IMR-90 (cell line): Measurements from ENCODE around the gene B3GAT2. TPM values are rescaled to one million over a fixed set of nuclear protein-coding genes. Genes with fewer than 3 reads are reported as not detected.
A peak's percentile ranks its signal among the peaks of the same experiment; 100 is the strongest.

Experiments
- ATAC-seq: fragments of 200-7000 bp; cut with Tn5 transposase; 2 replicates; pipeline ENCODE4 v1.9.1; 2020; ENCODE audit warnings: low read depth, mild to moderate bottlenecking, moderate library complexity
- BruUV-seq: library from RNA; stranded (reverse); fragments of 400-500 nt; replicated peaks from 2 replicates; lab custom pipeline; 2021; lab: Mats Ljungman, UMichigan
- CTCF ChIA-PET: fragments of 300-600 bp; formaldehyde crosslinking; extraction: SDS; loops from one replicate; lab custom pipeline; 2021; ENCODE audit warnings: antibody characterized with exemption; lab: Yijun Ruan, JAX
- POLR2A ChIA-PET: fragments of 300-600 bp; sonication (Branson Sonifier 250); formaldehyde crosslinking; loops from one replicate; lab custom pipeline; 2022; ENCODE audit warnings: antibody characterized with exemption; ENCODE audit not compliant: unreplicated experiment; lab: Charles Lee
- DNase-seq: peaks from one replicate; pipeline ENCODE4 v3.0.0; 2013
- H2AFZ ChIP-seq: replicated peaks from 2 replicates; pipeline ENCODE3; 2013; ENCODE audit warnings: low read length, mild to moderate bottlenecking; ENCODE audit not compliant: poor library complexity
- H2AK5ac ChIP-seq: 2 replicates; pipeline ENCODE4 v1.6.1; 2013; ENCODE audit warnings: low read depth, low read length, inconsistent platforms
- H2AK9ac ChIP-seq: replicated peaks from 2 replicates; pipeline ENCODE3; 2013; ENCODE audit warnings: mild to moderate bottlenecking, low read depth, low read length, moderate library complexity; ENCODE audit not compliant: poor library complexity
- H2BK120ac ChIP-seq: 2 replicates; pipeline ENCODE4 v1.6.1; 2013; ENCODE audit warnings: low read depth, low read length, inconsistent platforms
- H2BK15ac ChIP-seq: 3 replicates; pipeline ENCODE4 v1.6.1; 2013; ENCODE audit warnings: low read depth, low read length, inconsistent platforms
- H2BK20ac ChIP-seq: 2 replicates; pipeline ENCODE4 v1.6.1; 2013; ENCODE audit warnings: low read depth, mild to moderate bottlenecking, inconsistent platforms, low read length, moderate library complexity
- H2BK5ac ChIP-seq: 2 replicates; pipeline ENCODE4 v1.6.1; 2013; ENCODE audit warnings: mild to moderate bottlenecking, low read depth, low read length, inconsistent platforms; ENCODE audit not compliant: poor library complexity, severe bottlenecking
- H3K14ac ChIP-seq: replicated peaks from 2 replicates; pipeline ENCODE4 v1.6.1; 2013; ENCODE audit warnings: low read depth, low read length, inconsistent platforms
- H3K18ac ChIP-seq: 2 replicates; pipeline ENCODE4 v1.6.1; 2013; ENCODE audit warnings: low read depth, low read length, control low read depth
- H3K23ac ChIP-seq: 2 replicates; pipeline ENCODE4 v1.6.1; 2013; ENCODE audit warnings: low read depth, low read length, inconsistent platforms
- H3K27ac ChIP-seq: 2 replicates; pipeline ENCODE4 v1.5.1; 2013; ENCODE audit warnings: mild to moderate bottlenecking, control low read depth, low read length; ENCODE audit not compliant: insufficient read depth
- H3K27me3 ChIP-seq: 2 replicates; pipeline ENCODE4 v1.6.1; 2013; ENCODE audit warnings: low read length; ENCODE audit not compliant: control insufficient read depth, insufficient read depth
- H3K36me3 ChIP-seq: 2 replicates; pipeline ENCODE4 v1.6.1; 2013; ENCODE audit warnings: low read length, mixed read lengths; ENCODE audit not compliant: control insufficient read depth, insufficient read depth
- H3K4ac ChIP-seq: 2 replicates; pipeline ENCODE4 v1.6.1; 2013; ENCODE audit warnings: low read depth, low read length, inconsistent platforms
- H3K4me1 ChIP-seq: 2 replicates; pipeline ENCODE4 v1.6.1; 2013; ENCODE audit warnings: low read length, mixed read lengths; ENCODE audit not compliant: control insufficient read depth, insufficient read depth
- H3K4me2 ChIP-seq: 2 replicates; pipeline ENCODE4 v1.6.1; 2013; ENCODE audit warnings: low read depth, mild to moderate bottlenecking, control low read depth, low read length, moderate library complexity
- H3K4me3 ChIP-seq: 2 replicates; pipeline ENCODE4 v1.5.1; 2013; ENCODE audit warnings: low read depth, mild to moderate bottlenecking, control low read depth, low read length, moderate library complexity; ENCODE audit not compliant: insufficient read depth
- H3K56ac ChIP-seq: 2 replicates; pipeline ENCODE4 v1.6.1; 2013; ENCODE audit warnings: low read length, inconsistent platforms; ENCODE audit not compliant: insufficient read depth; ENCODE audit errors: extremely low read depth
- H3K79me1 ChIP-seq, 2 experiments: 2 replicates each; pipeline ENCODE4 v1.6.1; 2013; ENCODE audit warnings: low read length in 2 of 2, inconsistent platforms in 1 of 2, low read depth in 1 of 2
- H3K9ac ChIP-seq: 2 replicates; pipeline ENCODE4 v1.6.1; 2013; ENCODE audit warnings: low read depth, low read length, control low read depth
- H3K9me1 ChIP-seq: 2 replicates; pipeline ENCODE4 v1.6.1; 2013; ENCODE audit warnings: low read length, inconsistent platforms; ENCODE audit not compliant: insufficient read depth
- H3K9me3 ChIP-seq: 2 replicates; pipeline ENCODE4 v1.6.1; 2013; ENCODE audit warnings: low read length; ENCODE audit not compliant: control insufficient read depth, insufficient read depth
- H4K20me1 ChIP-seq: 2 replicates; pipeline ENCODE4 v1.6.1; 2013; ENCODE audit warnings: low read length, inconsistent platforms; ENCODE audit not compliant: insufficient read depth
- H4K5ac ChIP-seq: 2 replicates; pipeline ENCODE4 v1.6.1; 2013; ENCODE audit warnings: mild to moderate bottlenecking, low read depth, low read length, control low read depth
- H4K8ac ChIP-seq, 2 experiments: 2 replicates each; pipeline ENCODE4 v1.6.1; 2013; ENCODE audit warnings: low read depth in 2 of 2, low read length in 2 of 2, control low read depth in 1 of 2, inconsistent platforms in 1 of 2
- H4K91ac ChIP-seq: 2 replicates; pipeline ENCODE4 v1.6.1; 2013; ENCODE audit warnings: low read depth, low read length, inconsistent platforms; ENCODE audit not compliant: insufficient read depth
- BHLHE40 ChIP-seq: fragments of 150-350 bp; IDR thresholded peaks from 2 replicates; pipeline ENCODE4 v1.6.1; 2016; ENCODE audit warnings: mild to moderate bottlenecking, low read depth, low read length
- SMC3 ChIP-seq: fragments of 150-350 bp; IDR thresholded peaks from 2 replicates; pipeline ENCODE4 v1.6.1; 2016; ENCODE audit warnings: low read depth, mild to moderate bottlenecking, antibody characterized with exemption, low read length, moderate library complexity
- WGBS, 2 experiments: methylation state at CpG; one replicate each; pipeline versions ENCODE4 v1.1.5 to v1.1.7; 2013; ENCODE audit warnings: missing lambda C conversion rate in 2 of 2; ENCODE audit not compliant: insufficient read length in 1 of 2; ENCODE audit errors: extremely low coverage in 2 of 2; 5-methylcytosine and 5-hydroxymethylcytosine counted together
- dilution Hi-C: fragments of 300-500 bp; cut with HindIII; formaldehyde crosslinking; loops from one replicate; pipeline ENCODE4 v1.14.3; 2018; ENCODE audit warnings: low sequenced_read_pairs; ENCODE audit not compliant: unreplicated experiment
- in situ Hi-C: fragments of 300-500 bp; cut with MboI; formaldehyde crosslinking; loops from 3 replicates; pipeline ENCODE4 v1.14.3; 2019; ENCODE audit warnings: low sequenced_read_pairs, inconsistent platforms, mixed read lengths
- intact Hi-C: fragments of 100-400 bp; cut with micrococcal nuclease; formaldehyde crosslinking; loops from 2 replicates; pipeline ENCODE4 v1.10.0; 2022
- polyA plus RNA-seq, 3 experiments: library from polyadenylated mRNA; depleted of rRNA; stranded (reverse); fragments of >200 nt; gene quantifications; 2 replicates each; pipeline ENCODE4 v1.2.3, GENCODE V29; 2012; ENCODE audit warnings: low replicate concordance in 1 of 3
- total RNA-seq: library from RNA; depleted of rRNA; stranded (reverse); fragments of >200 nt; gene quantifications from 2 replicates; pipeline ENCODE4 v1.2.3, GENCODE V29; 2012

Gene B3GAT2
- total and polyA plus RNA-seq, 2 of the 4 experiments (the other 2 are of a cell fraction) = 0.02 TPM; not detected in 1

DNA sequence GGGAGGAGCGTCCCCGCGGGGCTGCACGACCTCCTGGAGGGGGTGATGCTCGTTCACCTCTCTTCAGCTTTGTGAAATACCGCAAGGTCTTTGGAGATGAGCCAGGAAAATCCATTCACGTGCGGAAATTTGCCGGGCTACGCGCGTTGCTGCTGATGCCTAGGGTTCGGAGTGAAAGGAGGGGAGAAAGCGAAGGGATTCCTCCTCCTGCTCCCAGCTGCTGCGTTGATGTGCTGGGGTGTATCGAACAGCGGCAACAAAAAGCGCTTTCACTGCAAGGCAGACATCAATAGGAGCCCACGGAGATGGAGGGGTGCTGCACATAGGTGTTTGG is 391 bp upstream of the B3GAT2 start:
- no peak overlapping the region for H2BK15ac ChIP-seq
- intact Hi-C loops = loop anchor here (2.0 to 5.0 kb wide), 7 partner anchors 72 to 736 kb away; partner anchors contain the start of gene FAM135A
- H3K56ac ChIP-seq = no peak overlapping the region
- ChIA-PET POLR2A (no interaction called here), CTCF (no interaction called here)
- H4K5ac ChIP-seq = no peak overlapping the region
- no peak overlapping the region for H3K27ac ChIP-seq
- H3K4me2 ChIP-seq = peak overlapping the region; percentile 75; the same call in 1 of the 2 replicates
- no peaks in the 10 kb centered on the region for H4K20me1 ChIP-seq
- no peak overlapping the region for H2AK9ac ChIP-seq
- in situ Hi-C loops = no loop called here
- no peak overlapping the region for H3K4ac ChIP-seq
- H3K79me1 ChIP-seq = no peaks in the 10 kb centered on the region
- no peaks in the 10 kb centered on the region for H3K9me3 ChIP-seq
- no peak for DNase-seq
- H3K23ac ChIP-seq = no peak overlapping the region
- no peak overlapping the region for H3K9ac ChIP-seq
- 6% methylated on average over 5 of the region's 19 CpGs; no CpG with 5 or more reads in 1 of the 2 experiments for WGBS, 2 experiments
- H2AFZ ChIP-seq = peak overlapping the region; percentile 88
- H3K4me3 ChIP-seq = peak overlapping the region; percentile 25
- H4K91ac ChIP-seq = no peak overlapping the region
- BruUV-seq = no TSS peak
- H2BK5ac ChIP-seq = no peak overlapping the region
- no peak overlapping the region for H2AK5ac ChIP-seq
- no peak overlapping the region for H3K14ac ChIP-seq
- no peak for TF ChIP-seq SMC3
- TF ChIP-seq BHLHE40 = no peak
- peaks cover 46% of the 10 kb centered on the region for H3K27me3 ChIP-seq
- H4K8ac ChIP-seq = no peak overlapping the region
- H3K4me1 ChIP-seq = no peaks in the 10 kb centered on the region
- dilution Hi-C loops = no loop called here
- H3K18ac ChIP-seq = no peak overlapping the region
- H3K36me3 ChIP-seq = no peaks in the 10 kb centered on the region
- no peaks in the 10 kb centered on the region for H3K9me1 ChIP-seq
- no peak overlapping the region for H2BK120ac ChIP-seq
- ATAC-seq = no peak
- H2BK20ac ChIP-seq = no peak overlapping the region
